ENCODE data around the gene CASP10.

Gene CASP10

GRCh38 chr2:201273330-201273983, 90.5 kb downstream of the CASP10 start:
- no peak overlapping the region for H3K4me3 ChIP-seq (ENCODE audit: low read depth, low read length)
- no peak overlapping the region for H3K27ac ChIP-seq
- no peaks in the 10 kb centered on the region for H3K36me3 ChIP-seq (ENCODE audit: control insufficient read depth, insufficient read depth, low read length)
- no peaks in the 10 kb centered on the region for H3K27me3 ChIP-seq (ENCODE audit: control insufficient read depth, insufficient read depth, low read length)
- H3K9me3 ChIP-seq (ENCODE audit: control insufficient read depth, low read length), result no peaks in the 10 kb centered on the region
- no peak for TF ChIP-seq CTCF (IDR thresholded peaks at IDR 0.05)
- H3K4me2 ChIP-seq (ENCODE audit: low read length), result no peak overlapping the region
- no peak overlapping the region for H2AFZ ChIP-seq
- no peak overlapping the region for H3K9ac ChIP-seq
- no peaks in the 10 kb centered on the region for H3K79me2 ChIP-seq
- H3K4me1 ChIP-seq, result no peaks in the 10 kb centered on the region

GRCh38 chr2:201275069-201275468, 92.1 kb downstream of the CASP10 start:
- Histone ChIP-seq H3K79me2 (no peaks in the 10 kb centered on the region), H3K4me1 (no peaks in the 10 kb centered on the region), H3K36me3 (ENCODE audit: control insufficient read depth, insufficient read depth, low read length) (no peaks in the 10 kb centered on the region)

GRCh38 chr2:201275990-201276389, 93.0 kb downstream of the CASP10 start:
- Histone ChIP-seq H3K9me3 (ENCODE audit: control insufficient read depth, low read length) (no peaks in the 10 kb centered on the region), H3K9ac (no peak overlapping the region), H3K79me2 (no peaks in the 10 kb centered on the region), H3K27ac (no peak overlapping the region), H2AFZ (no peak overlapping the region), H3K4me1 (no peaks in the 10 kb centered on the region), H3K27me3 (ENCODE audit: control insufficient read depth, insufficient read depth, low read length) (no peaks in the 10 kb centered on the region), H3K4me3 (ENCODE audit: low read depth, low read length) (no peak overlapping the region), H3K36me3 (ENCODE audit: control insufficient read depth, insufficient read depth, low read length) (no peaks in the 10 kb centered on the region), H3K4me2 (ENCODE audit: low read length) (no peak overlapping the region)
- TF ChIP-seq CTCF (IDR thresholded peaks at IDR 0.05), result no peak

More at GRCh38 chr2:201275069-201275468, 92.1 kb downstream of the CASP10 start:
- Histone ChIP-seq H3K27ac (no peak overlapping the region), H3K27me3 (ENCODE audit: control insufficient read depth, insufficient read depth, low read length) (no peaks in the 10 kb centered on the region), H3K9me3 (ENCODE audit: control insufficient read depth, low read length) (no peaks in the 10 kb centered on the region), H3K4me3 (ENCODE audit: low read depth, low read length) (no peak overlapping the region), H2AFZ (no peak overlapping the region), H3K4me2 (ENCODE audit: low read length) (no peak overlapping the region), H3K9ac (no peak overlapping the region)
- no peak for TF ChIP-seq CTCF (IDR thresholded peaks at IDR 0.05)

- no peak for TF ChIP-seq CTCF (IDR thresholded peaks at IDR 0.05)
- no peak overlapping the region for H3K4me3 ChIP-seq (ENCODE audit: low read depth, low read length)
- no peak overlapping the region for H3K4me2 ChIP-seq (ENCODE audit: low read length)
- no peak overlapping the region for H2AFZ ChIP-seq
- H3K27me3 ChIP-seq (ENCODE audit: control insufficient read depth, insufficient read depth, low read length), result no peaks in the 10 kb centered on the region
- no peaks in the 10 kb centered on the region for H3K79me2 ChIP-seq
- no peaks in the 10 kb centered on the region for H3K36me3 ChIP-seq (ENCODE audit: control insufficient read depth, insufficient read depth, low read length)
- H3K4me1 ChIP-seq, result no peaks in the 10 kb centered on the region
- no peak overlapping the region for H3K9ac ChIP-seq
- H3K27ac ChIP-seq, result no peak overlapping the region
- no peaks in the 10 kb centered on the region for H3K9me3 ChIP-seq (ENCODE audit: control insufficient read depth, low read length)
These were observed 93.6 kb downstream of the CASP10 start for GRCh38 chr2:201276511-201276910.
